ENCODE results near the gene UMAD1. TPM values are rescaled to one million over a fixed set of nuclear protein-coding genes. Genes with fewer than 3 reads are reported as not detected.

Gene UMAD1
- polyA plus RNA-seq, 3 donors = 6.2 to 22.7 (median 18.6) TPM

GRCh38 chr7:7819442-7820247, 179.1 kb downstream of the UMAD1 start:
- Histone ChIP-seq H3K4me1 (ENCODE audit: control insufficient read depth in 1 of 2, insufficient read depth in 2 of 2, low read length in 2 of 2) (peaks cover 9 to 10% of the 10 kb centered on the region in 2 donors), H3K36me3 (replicated peaks in 1 of 2; ENCODE audit: control insufficient read depth in 1 of 2, insufficient read depth in 2 of 2, low read length in 2 of 2) (no peaks in the 10 kb centered on the region), H3K27me3 (ENCODE audit: control insufficient read depth in 2 of 2, insufficient read depth in 2 of 2, low read length in 2 of 2) (no peaks in the 10 kb centered on the region), H4K20me1 (ENCODE audit: insufficient read depth, low read length) (no peaks in the 10 kb centered on the region), H3K79me2 (ENCODE audit: insufficient read depth, low read length) (no peaks in the 10 kb centered on the region), H3K4me2 (replicated peaks; ENCODE audit: extremely low read depth, low read length, poor library complexity, severe bottlenecking) (no peak overlapping the region), H3K9ac (ENCODE audit: insufficient read depth, low read length, poor library complexity, severe bottlenecking) (no peak overlapping the region), H2AFZ (ENCODE audit: insufficient read depth, low read depth, low read length, poor library complexity, severe bottlenecking) (no peak overlapping the region), H3K4me3 (replicated peaks in 1 of 3; ENCODE audit: low read depth in 2 of 3, low read length in 3 of 3) (no peak overlapping the region), H3K27ac (ENCODE audit: low read depth in 1 of 2, low read length in 2 of 2) (no peak overlapping the region), H3K9me3 (replicated peaks in 1 of 2; ENCODE audit: control insufficient read depth in 1 of 2, insufficient read depth in 1 of 2, low read length in 2 of 2) (peaks cover 0 to 2% of the 10 kb centered on the region in 2 donors)
- Mint-ChIP-seq H3K4me1 (peaks cover 15% of the 10 kb centered on the region), H3K9me3 (peaks cover 0 to 3% (median 0%) of the 10 kb centered on the region in 7 donors), H3K27ac (no peak overlapping the region), H3K4me3 (no peak overlapping the region), H3K27me3 (ENCODE audit: low read depth in 3 of 3) (peaks cover 0 to 1% (median 0%) of the 10 kb centered on the region in 3 donors), H3K36me3 (peaks cover 9 to 13% of the 10 kb centered on the region in 2 donors)
- DNase-seq = no peak
- 100% methylated on average over 1 of the region's 6 CpGs for WGBS (ENCODE audit: insufficient coverage)
- intact Hi-C loops (cut with micrococcal nuclease) = no loop called here
- no peak for TF ChIP-seq CTCF (IDR thresholded peaks at IDR 0.05)

GRCh38 chr7:7820409-7820808, 179.9 kb downstream of the UMAD1 start:
- TF ChIP-seq CTCF (IDR thresholded peaks at IDR 0.05) = no peak
- DNase-seq = no peak
- H3K4me1 Mint-ChIP-seq = peaks cover 15% of the 10 kb centered on the region
- Histone ChIP-seq H3K4me2 (replicated peaks; ENCODE audit: extremely low read depth, low read length, poor library complexity, severe bottlenecking) (no peak overlapping the region), H3K79me2 (ENCODE audit: insufficient read depth, low read length) (no peaks in the 10 kb centered on the region), H3K27ac (ENCODE audit: low read depth in 1 of 2, low read length in 2 of 2) (no peak overlapping the region), H3K4me1 (ENCODE audit: control insufficient read depth in 1 of 2, insufficient read depth in 2 of 2, low read length in 2 of 2) (peaks cover 9% of the 10 kb centered on the region in 2 donors), H2AFZ (ENCODE audit: insufficient read depth, low read depth, low read length, poor library complexity, severe bottlenecking) (no peak overlapping the region), H4K20me1 (ENCODE audit: insufficient read depth, low read length) (no peaks in the 10 kb centered on the region), H3K4me3 (replicated peaks in 1 of 3; ENCODE audit: low read depth in 2 of 3, low read length in 3 of 3) (no peak overlapping the region), H3K9ac (ENCODE audit: insufficient read depth, low read length, poor library complexity, severe bottlenecking) (no peak overlapping the region), H3K36me3 (replicated peaks in 1 of 2; ENCODE audit: control insufficient read depth in 1 of 2, insufficient read depth in 2 of 2, low read length in 2 of 2) (no peaks in the 10 kb centered on the region), H3K27me3 (ENCODE audit: control insufficient read depth in 2 of 2, insufficient read depth in 2 of 2, low read length in 2 of 2) (no peaks in the 10 kb centered on the region), H3K9me3 (replicated peaks in 1 of 2; ENCODE audit: control insufficient read depth in 1 of 2, insufficient read depth in 1 of 2, low read length in 2 of 2) (no peaks in the 10 kb centered on the region)
- H3K27me3 Mint-ChIP-seq (ENCODE audit: low read depth in 3 of 3) = peaks cover 0 to 1% (median 0%) of the 10 kb centered on the region in 3 donors
- no peak overlapping the region for H3K27ac Mint-ChIP-seq
- WGBS (ENCODE audit: insufficient coverage) = no CpG with 5 or more reads among the region's 1 CpG
- peaks cover 0 to 2% (median 0%) of the 10 kb centered on the region in 7 donors for H3K9me3 Mint-ChIP-seq
- H3K4me3 Mint-ChIP-seq = no peak overlapping the region
- intact Hi-C loops (cut with micrococcal nuclease) = no loop called here
- H3K36me3 Mint-ChIP-seq = peaks cover 11 to 12% of the 10 kb centered on the region in 2 donors

Data from CD14-positive monocyte (primary cell).